ENCODE measurements around the gene BAAT.
"Not testable (repeated sequence)": the region's sequence is repeated elsewhere in the genome, so short reads cannot be mapped to it uniquely, and the experiment has no call there.

The BAAT gene

DNA sequence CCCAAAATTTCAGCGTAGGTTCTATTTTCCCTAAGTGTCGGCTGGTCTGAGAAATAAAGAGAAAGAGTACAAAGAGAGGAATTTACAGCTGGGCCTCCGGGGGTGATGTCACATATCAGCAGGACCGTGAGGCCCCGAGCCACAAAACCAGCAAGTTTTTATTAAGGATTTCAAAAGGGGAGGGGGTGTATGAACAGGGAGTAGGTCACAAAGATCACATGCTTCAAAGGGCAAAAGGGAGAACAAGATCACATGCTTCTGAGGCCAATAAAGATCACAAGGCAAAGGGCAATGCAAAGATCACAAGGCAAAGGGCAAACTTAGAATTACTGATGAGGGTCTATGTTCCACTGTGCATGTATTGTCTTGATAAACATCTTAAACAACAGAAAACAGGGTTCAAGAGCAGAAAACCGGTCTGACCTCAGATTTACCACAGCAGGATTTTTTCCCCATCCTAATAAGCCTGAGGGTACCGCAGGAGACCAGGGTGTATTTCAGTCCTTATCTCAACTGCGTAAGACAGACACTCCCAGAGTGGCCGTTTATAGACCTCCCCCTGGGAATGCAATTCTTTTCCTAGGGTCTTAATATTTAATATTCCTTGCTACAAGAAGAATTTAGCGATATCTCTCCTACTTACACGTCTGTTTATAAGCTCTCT lies at the start of gene BAAT:
TSS of gene BAAT (minus strand) at position 134 of the 664 bp plus-strand sequence. CDS start 13,602 bp downstream, outside the sequence.
- DNase-seq (ENCODE audit: low read depth): not testable (repeated sequence)

DNA sequence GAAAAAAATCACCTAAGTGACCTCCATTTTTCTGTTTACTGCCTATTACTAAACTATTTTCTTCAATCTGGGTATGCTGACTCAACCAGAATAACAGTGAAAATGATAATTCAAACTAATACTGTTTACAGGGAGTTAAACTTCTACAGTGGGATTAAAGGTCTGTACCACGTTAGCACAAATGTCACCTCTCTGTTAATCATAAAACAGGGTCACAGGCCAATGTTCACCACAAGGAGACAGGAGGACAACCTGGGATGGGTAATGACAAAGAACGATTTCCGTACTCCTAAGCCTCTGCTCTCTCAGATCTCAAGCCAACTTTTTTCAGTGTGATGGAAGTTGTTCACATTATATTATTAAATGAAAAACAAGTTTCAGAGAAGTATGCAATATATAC lies 48.4 kb upstream of the BAAT start:
- DNase-seq (ENCODE audit: low read depth): no peak

DNA sequence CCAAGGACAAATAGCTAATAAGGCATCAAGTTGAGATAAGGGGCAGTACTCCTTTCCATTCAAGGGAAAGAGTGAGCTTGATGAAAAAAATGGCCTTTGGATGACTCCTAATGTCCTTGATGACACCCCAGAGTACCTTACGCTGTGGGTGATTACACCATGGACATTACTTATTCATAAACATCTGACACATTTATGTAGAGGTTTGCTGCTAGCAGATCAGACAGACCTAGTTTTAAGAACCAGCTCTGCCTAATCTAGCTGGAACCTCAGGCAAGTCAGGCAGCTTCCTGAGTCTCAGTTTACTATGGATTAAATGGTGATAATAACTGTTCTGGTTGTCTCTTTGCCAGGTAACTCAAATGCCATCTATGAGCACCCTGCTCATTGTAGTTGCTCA lies 47.9 kb upstream of the BAAT start:
- DNase-seq (ENCODE audit: low read depth): no peak

DNA sequence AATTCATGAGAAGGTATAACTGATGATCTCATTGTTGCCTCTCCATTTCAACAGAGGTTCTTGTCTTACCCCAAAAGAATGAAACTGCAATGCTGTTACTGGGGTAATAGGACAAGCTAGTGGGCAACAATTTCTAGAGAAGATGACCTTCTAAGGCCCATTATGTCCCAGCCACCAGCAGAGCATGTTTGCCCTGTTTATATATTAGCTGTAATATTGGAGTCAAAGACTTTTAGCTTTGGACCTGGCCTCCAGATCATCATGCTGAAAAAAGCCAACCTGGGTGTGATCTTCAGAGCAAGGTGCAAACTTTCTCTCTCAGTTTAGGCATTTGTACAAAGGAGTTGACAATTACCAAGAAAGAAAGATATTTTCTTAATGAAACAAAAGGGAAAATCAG lies 47.4 kb upstream of the BAAT start:
- DNase-seq (ENCODE audit: low read depth): no peak

DNA sequence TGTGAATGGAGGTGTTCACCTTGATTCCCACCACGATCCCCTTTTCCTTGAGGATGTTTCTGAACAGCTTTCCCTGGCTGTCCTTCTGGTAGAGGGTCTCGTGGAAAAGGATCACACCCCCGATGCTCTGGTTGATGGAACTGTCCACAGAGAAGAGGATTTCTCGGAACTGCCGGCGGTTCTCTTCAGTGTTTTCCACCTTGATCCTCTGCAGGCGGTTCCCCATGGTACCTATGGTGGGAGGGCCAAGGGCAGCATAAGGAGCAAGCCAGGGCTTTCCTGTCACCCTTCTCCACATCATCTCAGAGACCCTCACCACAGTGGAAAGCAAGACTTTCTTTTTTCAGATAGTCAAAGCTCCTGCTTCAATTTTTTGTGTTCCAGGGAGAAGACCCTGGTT lies 44.9 kb upstream of the BAAT start:
- DNase-seq (ENCODE audit: low read depth): no peak

DNA sequence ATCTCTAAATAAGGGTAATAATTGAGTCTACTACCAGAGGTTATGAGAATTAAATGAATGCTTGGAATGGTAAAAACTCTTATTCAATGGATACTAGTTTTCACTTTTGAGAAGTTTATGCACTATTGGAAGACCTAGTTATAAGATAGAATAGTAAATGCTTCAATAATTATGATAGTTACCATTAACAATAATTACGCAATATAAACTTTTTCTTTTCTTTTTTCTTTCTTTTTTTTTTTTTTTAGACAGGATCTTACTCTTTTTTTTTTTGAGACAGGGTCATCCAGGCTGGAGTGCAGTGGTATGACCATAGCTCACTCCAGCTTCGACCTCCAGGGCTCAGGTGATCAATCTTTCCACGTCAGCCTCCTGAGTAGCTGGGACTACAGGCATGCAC lies 44.1 kb upstream of the BAAT start:
- no peak for DNase-seq (ENCODE audit: low read depth)

DNA sequence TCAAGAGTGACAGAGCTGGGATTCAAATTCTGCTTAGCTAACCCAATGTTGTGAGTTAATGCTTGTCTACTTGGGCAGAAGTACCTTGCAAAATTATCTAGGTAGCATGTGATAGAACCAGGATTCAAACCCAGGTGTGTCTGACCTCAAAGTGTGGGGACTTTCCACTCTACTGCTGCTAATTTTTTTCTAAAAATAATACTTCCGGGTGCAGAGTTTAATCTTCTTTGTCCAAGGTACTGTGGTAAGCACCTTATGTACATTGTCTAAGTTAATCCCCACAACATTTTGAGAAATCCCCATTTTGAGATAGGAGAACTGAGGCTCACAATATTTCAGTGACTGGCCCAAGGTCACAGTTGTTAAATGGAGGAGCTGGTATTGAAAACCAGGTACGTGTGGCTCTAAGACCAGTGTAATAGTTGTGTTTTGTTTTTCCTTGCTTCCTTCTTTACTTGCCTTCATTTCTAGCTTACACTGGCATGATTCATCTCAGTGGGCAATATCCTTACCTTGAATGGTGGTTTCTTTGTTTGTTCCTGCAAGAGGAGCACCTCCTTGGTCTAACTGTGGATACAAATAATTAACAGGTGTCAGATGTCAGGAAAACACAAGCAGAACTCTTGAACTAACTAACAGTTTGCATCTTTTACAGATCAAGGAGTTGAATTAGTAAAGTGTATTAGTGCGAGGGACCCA lies 43.3 kb upstream of the BAAT start:
- DNase-seq (ENCODE audit: low read depth): no peak

DNA sequence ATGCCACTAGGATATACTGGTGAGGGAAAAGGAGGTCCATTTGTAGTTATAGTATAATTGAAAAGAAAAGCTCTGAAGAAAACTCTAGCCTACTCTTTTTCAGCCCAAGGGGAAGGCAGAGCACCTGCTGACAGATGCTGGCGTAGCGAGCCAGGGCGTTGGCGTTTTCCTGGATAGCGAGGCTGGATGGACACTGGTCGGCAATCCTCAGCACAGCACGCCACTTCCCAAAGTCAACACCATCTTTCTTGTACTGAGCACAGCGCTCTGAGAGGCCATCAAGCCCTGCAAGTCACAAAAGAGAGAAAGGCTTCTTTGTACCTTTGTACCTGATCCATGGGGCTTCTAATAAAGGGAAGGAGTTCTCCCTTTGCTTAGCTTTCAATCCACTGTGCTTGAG lies 42.6 kb upstream of the BAAT start:
- DNase-seq (ENCODE audit: low read depth): no peak

DNA sequence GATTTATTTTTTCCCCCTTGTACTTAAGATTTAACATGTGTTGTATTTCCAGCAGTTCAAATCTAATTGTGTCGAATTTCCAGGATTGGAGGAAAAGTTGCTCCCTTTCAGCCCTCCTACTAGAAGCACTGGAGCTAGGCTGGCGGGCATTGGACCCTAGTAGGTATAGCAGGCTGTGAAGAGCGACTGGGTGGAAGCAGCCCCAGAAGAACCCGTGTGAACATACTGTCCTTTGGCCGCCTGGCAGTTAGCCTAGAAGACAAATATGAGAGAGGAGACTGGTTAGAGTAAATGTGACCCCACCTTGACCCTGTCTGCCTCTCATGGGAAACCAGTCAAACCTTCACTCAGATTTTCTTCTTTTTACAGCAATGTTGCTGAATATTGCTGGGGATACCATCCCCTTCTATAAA lies 36.9 kb upstream of the BAAT start:
- DNase-seq (ENCODE audit: low read depth): no peak

DNA sequence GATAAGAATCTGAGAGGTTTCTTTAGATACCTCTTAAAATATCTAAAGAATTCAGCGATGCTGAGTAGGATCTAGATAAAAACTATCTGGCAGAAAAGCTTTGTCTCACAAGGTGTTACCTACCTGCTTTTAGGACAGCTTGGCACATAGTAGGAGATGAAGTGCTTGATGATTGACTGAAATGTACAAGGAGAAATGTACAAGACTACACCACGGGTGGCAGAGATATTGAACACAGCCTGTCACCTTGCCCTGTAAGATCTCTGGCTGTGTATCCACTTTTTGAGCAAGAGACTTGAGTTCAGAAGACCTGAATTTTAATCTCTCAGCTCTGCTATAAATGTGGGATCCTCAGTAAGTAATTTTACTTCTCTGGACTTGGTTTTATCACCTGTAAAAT lies 35.1 kb upstream of the BAAT start:
- no peak for DNase-seq (ENCODE audit: low read depth)

DNA sequence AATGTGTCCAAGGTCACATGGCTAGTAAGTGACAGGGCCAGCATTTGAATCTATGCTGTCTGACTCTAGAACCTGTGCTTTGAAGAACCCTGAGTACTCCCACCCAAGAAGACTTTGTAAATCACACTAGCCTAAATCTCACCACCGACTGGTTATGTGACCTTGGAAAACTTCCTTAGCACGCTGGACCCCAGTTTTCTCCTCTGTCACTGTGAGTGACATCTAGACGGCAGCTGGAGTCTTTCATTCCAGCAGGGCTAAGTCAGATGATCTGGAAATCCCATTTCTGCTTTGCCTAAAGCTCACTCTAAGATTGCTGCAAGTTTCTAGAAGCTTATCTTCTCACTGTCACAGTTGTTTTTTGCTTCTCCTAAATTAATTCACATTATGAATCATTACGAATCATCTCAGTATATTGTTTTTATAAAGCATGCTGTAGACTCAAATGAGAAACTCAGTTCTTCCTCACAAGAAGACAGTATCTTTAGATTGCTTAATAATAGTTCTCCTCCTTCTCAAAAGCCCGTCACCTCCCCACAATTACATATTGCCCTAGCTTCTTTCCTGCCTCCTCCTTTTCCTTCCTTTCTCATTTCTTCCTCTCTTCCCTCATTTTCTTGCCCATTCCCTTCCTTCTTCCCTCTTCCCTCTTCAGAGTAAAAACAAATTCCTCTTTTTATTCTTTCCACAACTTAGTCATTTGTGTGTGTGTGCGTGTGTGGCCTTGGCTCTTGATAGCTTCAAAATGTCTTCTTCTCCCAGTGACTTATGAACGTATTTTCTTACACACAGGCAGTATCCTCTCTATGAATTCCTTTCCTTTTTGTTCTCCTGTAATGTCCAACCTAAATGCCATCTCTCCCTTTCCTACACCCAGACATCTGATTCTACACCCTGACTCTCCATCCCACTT lies 34.0 kb upstream of the BAAT start:
- no peak for DNase-seq (ENCODE audit: low read depth)

DNA sequence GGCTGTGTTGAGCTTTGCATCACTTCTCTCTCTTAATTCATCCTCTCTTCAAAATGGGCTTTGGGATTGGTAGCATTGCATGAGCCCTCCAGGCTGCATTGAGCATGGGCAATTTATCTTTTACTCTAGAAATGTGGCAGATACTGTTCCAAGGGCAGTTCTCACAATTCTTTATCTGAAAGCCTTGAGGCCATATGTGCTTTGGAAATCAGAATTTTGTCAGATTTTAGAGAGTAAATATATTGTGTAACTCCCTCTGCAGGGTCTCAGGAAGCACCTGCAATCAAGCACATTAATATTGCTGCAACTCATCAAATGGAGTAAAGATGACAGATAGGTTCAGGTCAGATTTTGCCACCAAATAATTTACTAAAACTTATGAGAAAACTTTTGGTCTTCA lies 33.2 kb upstream of the BAAT start:
- DNase-seq (ENCODE audit: low read depth): no peak

DNA sequence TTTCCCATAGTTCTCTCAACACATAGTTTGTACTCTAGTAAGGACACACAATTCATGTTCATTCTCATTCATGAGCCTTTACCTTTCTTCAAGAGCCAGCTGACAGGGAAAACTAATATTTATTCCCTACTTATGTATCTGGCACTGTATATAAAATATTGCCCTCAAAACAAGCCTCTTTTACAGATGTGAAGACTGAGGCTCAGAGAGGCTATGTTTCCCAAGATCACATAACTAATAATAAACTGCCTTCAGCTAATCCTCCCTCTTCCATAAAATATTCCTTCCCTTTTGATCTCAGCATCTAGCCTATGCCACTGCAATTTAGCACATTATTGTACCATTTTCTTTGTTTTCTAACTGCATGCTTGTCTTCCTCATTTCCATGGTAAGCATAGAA lies 32.6 kb upstream of the BAAT start:
- no peak for DNase-seq (ENCODE audit: low read depth)

DNA sequence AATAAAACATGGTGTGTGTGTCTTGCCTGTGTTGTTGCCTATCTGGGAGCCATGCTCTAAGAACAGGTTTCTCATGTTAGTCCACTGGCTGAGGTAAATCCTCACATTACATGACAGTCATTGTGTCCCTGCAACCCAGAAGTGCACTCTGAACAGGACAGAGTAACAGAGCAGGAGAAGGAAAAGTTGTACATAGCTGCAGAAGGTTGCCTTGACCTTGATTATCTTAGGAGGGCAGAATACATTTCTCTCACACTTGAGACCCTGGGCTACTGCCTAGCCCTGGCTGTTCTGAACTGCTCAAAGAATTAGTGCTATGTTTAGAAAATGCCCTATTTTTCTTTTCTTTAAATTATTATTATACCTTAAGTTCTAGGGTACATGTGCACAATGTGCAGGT lies 30.8 kb upstream of the BAAT start:
- no peak for DNase-seq (ENCODE audit: low read depth)

DNA sequence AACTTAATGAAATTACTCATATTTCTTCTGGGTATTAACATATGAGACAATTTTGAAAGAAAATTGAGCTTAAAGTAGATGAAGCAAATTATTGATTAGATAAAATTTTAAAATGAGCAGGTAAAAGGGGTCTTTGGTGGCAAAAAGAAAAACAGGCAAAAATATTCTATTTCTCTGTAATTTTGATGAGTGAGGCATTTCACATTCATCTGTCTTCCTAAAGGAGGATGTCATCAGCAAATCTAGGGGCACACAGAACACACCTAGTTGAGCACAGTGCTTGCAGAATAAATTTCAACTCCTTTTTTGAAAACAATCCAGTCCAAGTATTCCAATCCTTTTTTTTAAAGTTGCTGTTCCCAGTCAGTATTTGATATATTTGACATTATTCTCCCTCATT lies 30.0 kb upstream of the BAAT start:
- no peak for DNase-seq (ENCODE audit: low read depth)

DNA sequence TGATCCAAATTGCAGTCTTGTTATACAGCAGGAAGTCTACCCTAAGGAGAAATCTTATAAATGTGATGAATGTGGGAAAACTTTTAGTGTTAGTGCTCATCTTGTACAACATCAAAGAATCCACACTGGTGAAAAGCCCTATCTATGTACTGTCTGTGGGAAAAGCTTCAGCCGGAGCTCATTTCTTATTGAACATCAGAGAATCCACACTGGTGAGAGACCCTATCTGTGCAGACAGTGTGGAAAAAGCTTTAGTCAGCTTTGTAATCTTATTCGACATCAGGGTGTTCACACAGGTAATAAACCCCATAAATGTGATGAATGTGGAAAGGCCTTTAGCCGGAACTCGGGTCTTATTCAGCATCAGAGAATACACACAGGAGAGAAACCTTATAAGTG lies 24.3 kb upstream of the BAAT start:
- no peak for DNase-seq (ENCODE audit: low read depth)

DNA sequence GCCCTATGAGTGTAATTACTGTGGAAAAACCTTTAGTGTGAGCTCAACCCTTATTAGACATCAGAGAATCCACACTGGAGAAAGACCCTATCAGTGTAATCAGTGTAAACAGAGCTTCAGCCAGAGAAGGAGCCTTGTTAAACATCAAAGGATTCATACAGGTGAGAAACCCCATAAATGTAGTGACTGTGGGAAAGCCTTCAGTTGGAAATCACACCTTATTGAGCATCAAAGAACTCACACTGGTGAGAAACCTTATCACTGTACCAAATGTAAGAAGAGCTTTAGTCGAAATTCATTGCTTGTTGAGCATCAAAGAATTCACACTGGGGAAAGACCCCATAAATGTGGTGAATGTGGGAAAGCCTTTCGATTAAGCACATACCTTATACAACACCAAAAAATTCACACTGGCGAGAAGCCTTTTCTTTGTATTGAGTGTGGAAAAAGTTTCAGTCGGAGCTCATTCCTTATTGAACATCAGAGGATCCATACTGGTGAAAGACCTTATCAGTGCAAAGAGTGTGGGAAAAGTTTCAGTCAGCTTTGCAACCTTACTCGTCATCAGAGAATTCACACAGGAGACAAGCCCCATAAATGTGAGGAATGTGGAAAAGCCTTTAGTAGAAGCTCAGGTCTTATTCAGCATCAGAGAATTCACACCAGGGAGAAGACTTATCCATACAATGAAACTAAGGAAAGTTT lies 23.7 kb upstream of the BAAT start:
- no peak for DNase-seq (ENCODE audit: low read depth)

DNA sequence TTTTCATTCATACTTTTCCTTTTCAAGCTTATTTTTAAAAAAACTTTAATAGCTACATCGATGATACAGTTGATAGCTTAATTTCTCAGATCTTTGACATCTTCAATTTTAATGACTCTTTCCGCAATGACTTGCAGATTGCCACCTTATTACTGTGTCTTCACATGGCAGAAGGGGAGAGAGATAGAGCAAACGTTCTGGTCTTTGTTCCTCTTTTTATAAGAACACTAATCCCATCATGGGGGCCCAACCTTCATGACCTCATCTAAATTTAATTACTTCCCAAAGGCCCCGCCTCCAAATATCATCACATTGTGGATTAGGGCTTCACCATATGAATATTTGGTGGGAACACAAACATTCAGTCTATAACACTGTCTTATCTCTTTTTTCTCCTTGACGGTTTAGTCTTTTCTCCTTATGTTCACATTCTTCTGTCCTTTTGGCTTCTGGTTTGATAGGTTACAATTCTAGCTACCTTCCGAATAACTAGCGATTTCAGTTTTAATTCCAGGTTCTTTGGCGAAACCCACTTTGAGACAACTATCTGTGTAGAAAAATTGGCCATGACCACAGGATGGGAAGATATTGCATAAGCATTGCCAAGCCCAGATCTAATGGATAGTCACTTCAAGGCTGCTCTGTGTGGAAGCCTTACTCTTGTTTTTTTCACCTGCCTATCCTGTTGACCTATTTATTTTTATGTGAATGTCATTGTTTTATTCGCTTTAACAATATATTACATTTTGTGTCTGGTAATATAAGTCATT lies 18.9 kb upstream of the BAAT start:
- DNase-seq (ENCODE audit: low read depth): no peak

DNA sequence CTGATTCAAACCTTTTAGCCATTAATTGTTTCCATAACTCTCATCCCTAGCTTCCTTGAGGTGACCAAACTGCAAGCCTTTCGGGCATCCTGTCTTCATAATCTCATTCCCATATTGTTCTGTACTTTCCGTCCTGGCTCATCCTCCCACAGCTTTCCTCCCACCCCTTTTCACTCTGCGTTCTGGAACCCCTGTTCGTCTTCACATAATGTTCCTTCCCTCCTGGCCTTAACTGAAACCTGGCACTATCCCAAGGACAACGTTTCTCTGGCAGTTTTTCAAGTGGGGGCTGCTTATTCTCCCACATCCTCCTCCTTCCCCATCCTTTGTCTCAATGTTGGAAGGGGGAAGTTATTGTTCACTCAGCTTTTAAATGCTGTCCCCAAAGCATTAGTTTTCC lies 15.3 kb upstream of the BAAT start:
- no peak for DNase-seq (ENCODE audit: low read depth)

DNA sequence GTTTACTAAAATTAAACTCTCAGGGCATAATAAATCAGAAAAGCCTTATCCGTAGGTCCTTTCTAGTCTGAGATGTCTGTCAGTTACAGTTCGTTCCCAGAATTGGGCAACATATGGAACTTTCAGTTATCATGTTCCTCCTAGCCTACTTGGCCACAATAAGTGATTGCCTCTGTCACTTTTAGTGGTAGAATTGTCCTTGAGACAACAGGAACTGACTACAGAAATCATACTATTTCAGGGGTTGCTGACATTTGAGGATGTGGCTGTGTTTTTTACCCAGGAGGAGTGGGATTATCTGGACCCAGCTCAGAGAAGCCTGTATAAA lies 14.8 kb upstream of the BAAT start:
- no peak for DNase-seq (ENCODE audit: low read depth)

DNA sequence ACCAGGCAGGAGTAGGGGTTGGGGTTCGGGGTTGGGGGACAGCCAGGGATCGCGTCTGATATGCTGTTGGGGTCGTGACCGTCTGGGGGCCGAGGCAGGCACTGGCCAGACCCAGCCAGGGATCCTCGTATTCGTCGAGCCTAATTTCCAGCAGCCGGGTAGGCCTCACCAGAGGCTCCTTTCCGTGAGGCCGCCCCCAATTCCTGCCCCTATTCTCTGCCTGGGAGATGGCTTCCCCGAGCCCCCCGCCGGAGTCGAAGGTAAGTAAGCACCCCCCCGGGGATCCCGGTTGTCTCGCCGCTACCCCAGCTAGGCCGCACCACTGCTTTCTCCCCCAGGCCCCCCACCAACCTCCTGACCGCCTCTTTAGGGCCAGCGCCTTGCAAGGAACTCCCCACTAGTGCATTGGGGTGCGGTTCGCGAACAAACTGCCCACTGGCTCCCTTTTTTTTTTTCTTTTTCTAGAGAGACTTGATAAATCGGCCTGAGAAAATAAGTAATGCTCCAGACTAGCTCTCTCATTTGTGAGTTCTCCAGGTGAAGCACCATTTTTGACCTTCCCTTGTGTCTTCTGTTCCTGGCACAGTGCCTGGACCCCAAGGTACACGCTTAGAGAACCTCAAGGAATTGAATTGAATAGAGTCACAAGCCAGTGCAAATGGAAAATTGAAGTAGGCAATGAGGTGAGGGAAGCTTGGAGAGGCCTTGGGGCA lies 14.3 kb upstream of the BAAT start:
- DNase-seq (ENCODE audit: low read depth): no peak
